OCI-LY1 (cell line): ENCODE measurements around the gene FAM76B.

Experiments
- CTCF ChIP-seq: fragments of 200-600 bp; sonication (generic), shearing (Covaris generic); IDR thresholded peaks from 2 replicates; pipeline ENCODE4 v1.5.1; 2017; ENCODE audit warnings: mild to moderate bottlenecking, antibody characterized with exemption, low read length, moderate library complexity, mixed read lengths
- EZH2 ChIP-seq: fragments of 200-600 bp; sonication (generic), shearing (Covaris generic); IDR thresholded peaks from 2 replicates; pipeline ENCODE4 v1.8.0; 2017; ENCODE audit warnings: borderline replicate concordance, mixed run types, mild to moderate bottlenecking, antibody characterized with exemption, low read length, moderate library complexity, mixed read lengths

- TF ChIP-seq CTCF (peak; percentile 33; the same call in 1 of the 2 replicates), EZH2 (no peak)
Observed at GRCh38 chr11:95788921-95789505, 569 bp downstream of the FAM76B start.
